Esophagus squamous epithelium (tissue), 4 donors: ENCODE data around the gene PAPPA.

Experiments
- CTCF ChIP-seq, 6 experiments: fragments of 450-650 bp in 4 of 6; fragments of 200-600 bp in 2 of 6; sonication (generic) in 2 of 6; IDR thresholded peaks; one replicate each; pipeline ENCODE4 v1.5.1; 2016 to 2019; ENCODE audit warnings: antibody characterized with exemption in 6 of 6, mild to moderate bottlenecking in 4 of 6, moderate library complexity in 4 of 6
- POLR2A ChIP-seq, 4 donors: fragments of 450-650 bp; IDR thresholded peaks; one replicate each; pipeline ENCODE4 v1.6.1; 2017; ENCODE audit warnings: antibody characterized with exemption in 4 of 4, mild to moderate bottlenecking in 4 of 4, moderate library complexity in 3 of 4

DNA sequence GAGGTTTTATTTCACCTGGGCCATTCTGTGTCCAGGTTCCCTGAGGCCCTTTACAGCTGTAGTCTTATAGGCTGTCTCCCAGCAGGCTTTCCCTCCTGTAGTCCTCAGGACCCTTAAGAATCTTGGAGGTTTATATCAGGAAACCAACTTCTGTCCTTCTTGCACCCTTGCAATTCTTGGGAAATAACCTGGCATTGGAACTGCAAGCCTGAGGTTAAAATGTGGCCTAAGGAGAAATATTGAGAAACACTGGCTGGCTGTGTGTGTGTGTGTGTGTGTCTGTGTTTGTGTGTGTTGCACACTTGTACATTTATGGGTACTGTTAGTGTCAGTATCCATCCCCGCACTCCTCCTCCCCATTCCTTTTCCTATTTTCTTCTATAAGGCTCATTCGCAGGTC is 168.9 kb downstream of the PAPPA start:
- TF ChIP-seq CTCF (IDR thresholded peaks at IDR 0.05) = no peak
- no peak for TF ChIP-seq POLR2A (IDR thresholded peaks at IDR 0.05)
